Activated T-helper 1 cell treated with anti-CD3 and anti-CD28 coated beads, Interleukin-2, amount 50 U/mL, for 16 hours (primary cell): ENCODE measurements around the gene DDX56.
"Not testable (repeated sequence)": the region's sequence is repeated elsewhere in the genome, so short reads cannot be mapped to it uniquely, and the experiment has no call there.

Experiments
- DNase-seq, 2 donors: peaks; one replicate each; pipeline ENCODE4 v3.0.0-alpha.2; 2020; ENCODE audit warnings: low read depth in 1 of 2, low spot score in 1 of 2

The DDX56 gene

GRCh38 chr7:44599222-44599621 is 25.5 kb upstream of the DDX56 start:
- DNase-seq = no peak

GRCh38 chr7:44597181-44597580 is 23.5 kb upstream of the DDX56 start:
- not testable (repeated sequence) for DNase-seq

- no peak for DNase-seq
Measured at GRCh38 chr7:44595934-44596635, 22.4 kb upstream of the DDX56 start.

DNA sequence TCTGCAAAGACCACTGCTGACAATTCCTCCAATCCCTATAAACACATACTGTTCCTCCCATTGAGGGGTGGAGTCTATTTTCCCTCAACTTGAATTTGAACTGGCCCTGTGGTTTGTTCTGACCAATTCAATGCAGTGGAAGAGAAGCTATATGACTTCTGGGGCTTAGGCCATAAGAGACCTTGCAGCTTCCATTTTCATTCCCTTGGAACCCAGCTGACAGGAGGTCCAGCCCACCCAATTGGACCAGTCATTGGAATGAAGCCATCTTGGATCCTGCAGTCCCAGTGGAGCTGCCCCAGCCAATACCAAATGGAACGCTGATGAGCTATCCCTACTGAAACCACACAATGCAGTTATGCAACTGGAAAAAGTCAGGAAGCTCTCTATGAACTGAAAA is 17.2 kb upstream of the DDX56 start:
- no peak for DNase-seq

DNA sequence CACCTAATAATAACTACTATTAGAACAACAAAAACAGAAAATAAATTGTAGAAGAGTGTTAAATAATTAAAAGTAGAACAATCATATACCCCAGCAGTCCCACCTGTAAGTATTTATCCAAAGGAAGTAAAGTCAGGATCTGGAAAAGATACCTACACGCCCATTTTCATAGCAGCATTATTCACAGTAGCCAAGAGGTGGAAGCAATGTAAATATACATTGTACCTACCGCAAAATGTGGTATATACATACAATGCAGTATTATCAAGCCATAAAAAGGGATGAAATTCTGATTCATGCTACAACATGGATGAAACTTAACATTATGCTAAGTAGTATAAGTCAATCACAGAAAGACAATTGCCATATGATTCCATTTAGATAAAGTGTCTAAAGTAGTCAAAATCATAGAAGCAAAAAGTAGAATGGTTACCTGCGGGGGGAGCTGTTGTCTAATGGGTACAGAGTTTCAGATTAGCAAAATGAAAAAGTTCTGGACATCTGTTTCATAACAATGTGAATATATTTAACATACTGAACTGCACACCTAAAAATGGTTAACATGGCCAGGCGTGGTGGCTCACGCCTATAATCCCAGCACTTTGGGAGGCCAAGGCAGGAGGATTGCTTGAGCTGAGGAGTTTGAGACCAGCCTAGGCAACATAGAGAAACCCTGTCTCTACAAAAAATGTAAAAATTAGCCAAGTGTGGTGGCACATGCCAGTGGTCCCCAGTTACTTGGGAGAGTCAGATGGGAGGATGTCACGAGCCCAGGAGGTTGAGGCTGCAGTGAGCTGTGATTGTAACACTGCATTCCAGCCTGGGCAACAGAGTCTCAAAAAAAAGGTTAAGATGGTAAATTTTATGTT is 14.4 kb upstream of the DDX56 start:
- DNase-seq = peak in 1 of 2 donors; percentile 32

GRCh38 chr7:44583146-44583865 is 9.6 kb upstream of the DDX56 start:
- no peak for DNase-seq

DNA sequence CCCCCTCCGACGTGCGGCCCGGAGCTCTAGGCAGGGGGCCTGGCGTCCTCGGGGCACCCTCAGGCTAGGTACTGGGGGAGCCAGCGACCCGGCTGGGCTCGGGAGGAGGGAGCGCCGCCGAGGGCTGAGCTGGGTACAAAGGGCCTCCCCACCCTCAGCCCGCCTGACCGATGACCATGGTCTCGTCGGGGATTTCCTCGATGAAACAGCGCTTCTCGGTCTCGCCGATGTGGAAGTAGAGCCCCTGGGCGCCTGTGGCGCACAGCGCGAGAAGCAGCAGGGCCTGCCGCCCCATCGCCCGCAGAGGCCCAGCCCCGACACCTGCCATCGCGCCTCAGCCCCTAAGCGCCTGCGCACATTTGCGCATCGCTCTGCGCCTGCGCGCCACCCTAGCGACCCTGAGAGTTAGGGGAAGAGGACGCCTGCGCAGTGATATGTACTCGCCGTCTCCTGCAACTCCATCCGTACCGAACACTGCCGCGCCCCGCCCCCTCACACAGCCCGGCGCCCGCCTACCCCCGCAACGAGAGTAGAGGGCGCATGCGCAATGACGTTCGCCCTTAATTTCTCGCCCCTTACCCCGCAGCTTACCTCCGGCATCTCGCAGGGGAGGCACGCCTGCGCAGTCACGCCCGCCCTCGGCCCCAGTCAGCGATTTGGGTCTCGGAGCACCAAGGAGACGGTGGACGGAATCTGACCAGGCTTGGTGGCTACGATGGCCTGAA is 8.3 kb upstream of the DDX56 start, which contains the start of gene TMED4:
TSS of gene TMED4 (minus strand) at position 353 of the 725 bp plus-strand sequence. CDS start at position 328, 25 bp downstream.
- DNase-seq = peak; percentile 100

- DNase-seq = peak; percentile 14 to 23
Measured at GRCh38 chr7:44580945-44581878, 7.5 kb upstream of the DDX56 start.

DNA sequence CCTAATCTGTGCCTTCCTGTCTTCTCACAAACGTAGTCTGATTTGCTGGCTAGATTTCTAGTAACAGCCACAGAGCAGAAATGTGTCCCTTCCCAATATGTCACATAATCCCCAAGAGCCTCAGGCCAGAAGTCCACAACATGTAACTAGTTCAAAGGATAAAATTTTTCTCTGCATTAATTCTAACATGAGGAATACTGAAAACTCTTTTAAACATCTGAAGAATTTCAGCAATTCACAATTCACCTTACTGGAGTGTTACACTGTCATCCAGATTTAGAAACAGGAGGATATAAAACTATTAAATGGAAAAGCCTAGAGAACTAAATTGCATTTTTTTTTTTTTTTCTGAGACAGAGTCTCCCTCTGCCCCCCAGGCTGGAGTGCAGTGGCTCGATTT is 2.5 kb upstream of the DDX56 start:
- DNase-seq = no peak

DNA sequence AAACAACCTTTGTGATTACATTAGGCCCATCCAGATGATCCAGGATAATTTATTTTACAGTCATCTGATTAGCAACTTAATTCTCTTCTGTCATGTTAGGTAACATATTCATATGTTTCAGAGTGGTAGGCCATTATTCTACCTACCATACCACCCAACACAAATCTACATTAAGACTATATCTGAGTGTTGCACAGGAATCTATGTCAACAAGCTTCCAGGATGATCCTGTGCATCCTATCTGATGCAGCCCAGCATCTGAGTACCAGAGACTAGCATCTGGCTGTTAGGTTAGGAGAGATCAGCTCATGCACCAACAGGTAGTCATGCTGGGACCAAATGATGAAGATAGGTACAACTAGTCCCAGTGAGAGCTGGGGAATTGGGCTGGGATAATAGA is 1.3 kb upstream of the DDX56 start:
- DNase-seq = no peak

GRCh38 chr7:44574287-44574872 is 672 bp upstream of the DDX56 start:
- no peak for DNase-seq

GRCh38 chr7:44572771-44573170 is 937 bp downstream of the DDX56 start:
- no peak for DNase-seq

- DNase-seq = no peak
Measured at GRCh38 chr7:44569959-44570358, 3.7 kb downstream of the DDX56 start.

DNA sequence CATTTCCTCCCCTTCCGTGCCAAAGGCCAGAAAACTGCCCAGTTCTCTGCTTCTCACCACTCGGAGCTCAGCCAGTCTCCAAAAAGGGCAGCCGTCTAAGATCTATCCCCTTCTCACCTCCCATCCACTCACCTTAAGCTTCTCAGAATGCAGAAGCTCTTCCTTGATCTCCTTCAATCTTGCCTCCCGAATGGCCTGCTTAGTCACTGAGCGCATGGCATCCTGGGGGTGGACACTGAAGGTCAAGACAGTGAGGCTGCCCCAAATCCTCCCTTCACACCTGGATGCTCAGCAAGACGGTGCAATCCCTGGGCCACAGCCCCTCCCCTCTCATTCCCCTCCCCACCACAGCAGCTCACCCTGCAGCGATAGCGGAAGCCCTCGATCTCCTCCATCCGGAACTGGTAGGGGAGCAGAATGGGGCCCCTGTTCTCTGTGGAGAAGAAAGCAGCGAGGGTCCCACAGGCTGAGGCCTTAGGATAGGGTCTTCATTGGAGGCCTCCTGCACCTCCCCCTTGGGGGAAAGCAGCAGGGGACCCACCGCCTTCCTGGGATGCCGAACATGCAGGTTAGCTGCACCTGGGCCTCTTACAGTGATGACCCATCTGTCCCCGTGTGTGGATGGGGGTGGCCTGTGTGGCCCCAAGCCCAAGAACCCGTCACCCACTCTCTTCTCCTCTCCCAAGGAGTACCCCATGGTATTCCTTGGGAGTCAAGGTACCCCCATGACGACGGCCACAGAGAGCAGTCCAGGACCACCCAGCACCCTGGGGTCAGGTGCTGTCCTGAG is 4.7 kb downstream of the DDX56 start:
- DNase-seq = no peak

GRCh38 chr7:44567884-44568283 is 5.8 kb downstream of the DDX56 start:
- DNase-seq = no peak

- DNase-seq = no peak
Measured at GRCh38 chr7:44566680-44567079, 7.0 kb downstream of the DDX56 start.

GRCh38 chr7:44565795-44566559 is 7.7 kb downstream of the DDX56 start:
- no peak for DNase-seq
